GM12878 (cell line): ENCODE data around the gene DZIP1L. TPM values are rescaled to one million over a fixed set of nuclear protein-coding genes. Genes with fewer than 3 reads are reported as not detected.

ENCODE experiments used
- ATAC-seq: fragments of 200-7000 bp; cut with Tn5 transposase; 3 replicates; pipeline ENCODE4 v1.9.1; 2020; ENCODE audit warnings: mild to moderate bottlenecking, moderate library complexity
- BruUV-seq: library from RNA; stranded (reverse); fragments of 400-500 nt; replicated peaks from 2 replicates; lab custom pipeline; 2021; lab: Mats Ljungman, UMichigan
- CTCF ChIA-PET: fragments of 300-600 bp; sonication (Branson Sonifier 250); formaldehyde crosslinking; extraction: SDS; loops from one replicate; lab custom pipeline; 2021; ENCODE audit warnings: inconsistent platforms; lab: Yijun Ruan, JAX
- POLR2A ChIA-PET: fragments of 350-600 bp; formaldehyde crosslinking; extraction: SDS; loops from one replicate; lab custom pipeline; 2021; ENCODE audit warnings: inconsistent platforms; lab: Charles Lee
- RAD21 ChIA-PET: fragments of 300-600 bp; sonication (Branson Sonifier 250); formaldehyde crosslinking; loops from one replicate; lab custom pipeline; 2023; ENCODE audit warnings: antibody characterized with exemption; ENCODE audit not compliant: unreplicated experiment; lab: Charles Lee
- SMC1A ChIA-PET: fragments of 300-600 bp; sonication (Branson Sonifier 250); formaldehyde crosslinking; loops from one replicate; lab custom pipeline; 2023; ENCODE audit not compliant: unreplicated experiment, uncharacterized antibody; lab: Charles Lee
- DNase-seq: peaks from one replicate; pipeline ENCODE4 v3.0.0-alpha.2; 2011; ENCODE audit warnings: low read depth, low spot score
- FAIRE-seq: peaks from 3 replicates; lab custom pipeline; 2011; peaks lifted over from hg19 to GRCh38; lab: Jason Lieb, UNC
- H2AFZ ChIP-seq: 2 replicates; pipeline ENCODE4 v1.6.0; 2011; ENCODE audit warnings: low read depth, low read length, control low read depth; ENCODE audit not compliant: control insufficient read depth
- H3K27ac ChIP-seq: 2 replicates; pipeline ENCODE4 v1.5.1; 2011; ENCODE audit warnings: control low read depth; ENCODE audit not compliant: control insufficient read depth, insufficient read depth
- H3K27me3 ChIP-seq, 2 experiments: replicated peaks in 1 of 2; 2 replicates each; pipeline versions ENCODE4 v1.6.0 to v1.6.1; 2011; ENCODE audit warnings: low read length in 1 of 2; ENCODE audit not compliant: control insufficient read depth in 2 of 2, insufficient read depth in 2 of 2
- H3K36me3 ChIP-seq, 2 experiments: 2 replicates each; pipeline ENCODE4 v1.5.1; 2011; ENCODE audit warnings: low read length in 1 of 2; ENCODE audit not compliant: control insufficient read depth in 2 of 2, insufficient read depth in 2 of 2
- H3K4me1 ChIP-seq: 2 replicates; pipeline ENCODE4 v1.6.1; 2011; ENCODE audit warnings: mild to moderate bottlenecking, low read length, moderate library complexity, mixed read lengths; ENCODE audit not compliant: control insufficient read depth, insufficient read depth
- H3K4me2 ChIP-seq: 2 replicates; pipeline ENCODE4 v1.6.0; 2011; ENCODE audit warnings: control low read depth; ENCODE audit not compliant: control insufficient read depth, insufficient read depth
- H3K4me3 ChIP-seq: fragments of 200-600 bp; sonication (generic); 2 replicates; pipeline ENCODE4 v1.5.1; 2016
- H3K79me2 ChIP-seq: 2 replicates; pipeline ENCODE4 v1.6.0; 2011; ENCODE audit warnings: low read length; ENCODE audit not compliant: control insufficient read depth, insufficient read depth
- H3K9ac ChIP-seq: 2 replicates; pipeline ENCODE4 v1.8.0; 2011; ENCODE audit warnings: low read length, control low read depth, mixed read lengths; ENCODE audit not compliant: control insufficient read depth, insufficient read depth
- H3K9me3 ChIP-seq: replicated peaks from 3 replicates; pipeline ENCODE4 v1.5.1; 2011; ENCODE audit warnings: mild to moderate bottlenecking, low read length; ENCODE audit not compliant: control insufficient read depth, insufficient read depth
- H4K20me1 ChIP-seq: 2 replicates; pipeline ENCODE4 v1.6.0; 2011; ENCODE audit not compliant: control insufficient read depth, insufficient read depth
- ATF7 ChIP-seq: fragments of 450-650 bp; IDR thresholded peaks from 2 replicates; pipeline ENCODE4 v1.6.1; 2016; ENCODE audit warnings: low read depth, mild to moderate bottlenecking
- BACH1 ChIP-seq: fragments of 450-650 bp; IDR thresholded peaks from 2 replicates; pipeline ENCODE4 v1.6.1; 2017; ENCODE audit warnings: mild to moderate bottlenecking, borderline replicate concordance
- CBFB ChIP-seq: IDR thresholded peaks from 2 replicates; pipeline ENCODE4 v1.6.1; 2016; ENCODE audit warnings: antibody characterized with exemption, low read depth
- CBX3 ChIP-seq: fragments of 200-600 bp; sonication (generic); IDR thresholded peaks from 2 replicates; pipeline ENCODE4 v1.6.1; 2016; ENCODE audit warnings: low read depth, borderline replicate concordance
- CEBPB ChIP-seq, 2 experiments: fragments of 150-350 bp in 1 of 2; IDR thresholded peaks; 2 replicates each; pipeline ENCODE4 v1.6.1; 2012 to 2014; ENCODE audit warnings: low read depth in 2 of 2, low read length in 2 of 2, borderline replicate concordance in 1 of 2, inconsistent platforms in 1 of 2
- CHD4 ChIP-seq: fragments of 200-600 bp; sonication (generic); IDR thresholded peaks from 2 replicates; pipeline ENCODE4 v1.6.1; 2016; ENCODE audit warnings: mild to moderate bottlenecking
- EP300 ChIP-seq, 2 experiments: fragments of 150-350 bp in 1 of 2; IDR thresholded peaks; 2 replicates each; pipeline ENCODE4 v1.6.1; 2011 to 2012; ENCODE audit warnings: low read depth in 2 of 2, low read length in 2 of 2, borderline replicate concordance in 1 of 2, improper control_type of control experiment in 1 of 2, inconsistent platforms in 1 of 2; ENCODE audit not compliant: control insufficient read depth in 1 of 2
- ESRRA ChIP-seq: IDR thresholded peaks from 2 replicates; pipeline ENCODE4 v1.6.1; 2012; ENCODE audit warnings: mild to moderate bottlenecking, low read length, improper control_type of control experiment
- FOS ChIP-seq: IDR thresholded peaks from 3 replicates; pipeline ENCODE4 v1.6.1; 2011; ENCODE audit warnings: borderline replicate concordance; ENCODE audit not compliant: insufficient read length; ENCODE audit errors: extremely low read depth
- GATAD2B ChIP-seq: fragments of 450-650 bp; conservative IDR thresholded peaks from 2 replicates; pipeline ENCODE4 v1.6.1; 2017; ENCODE audit warnings: low read depth, mild to moderate bottlenecking, moderate library complexity
- KDM1A ChIP-seq: fragments of 200-600 bp; sonication (generic); IDR thresholded peaks from 2 replicates; pipeline ENCODE4 v1.6.1; 2016; ENCODE audit warnings: borderline replicate concordance
- NR2F1 ChIP-seq: fragments of 450-650 bp; conservative IDR thresholded peaks from 2 replicates; pipeline ENCODE4 v1.6.1; 2017; ENCODE audit warnings: mild to moderate bottlenecking
- PAX8 ChIP-seq: fragments of 450-650 bp; IDR thresholded peaks from 2 replicates; pipeline ENCODE4 v1.6.1; 2017; ENCODE audit warnings: mild to moderate bottlenecking, moderate library complexity
- RUNX3 ChIP-seq: IDR thresholded peaks from 2 replicates; pipeline ENCODE4 v1.6.1; 2012; ENCODE audit warnings: low read length, inconsistent platforms
- TCF7 ChIP-seq: IDR thresholded peaks from 2 replicates; pipeline ENCODE4 v1.6.1; 2014; ENCODE audit warnings: antibody characterized with exemption, borderline replicate concordance
- ZNF24 ChIP-seq: fragments of 450-650 bp; IDR thresholded peaks from 2 replicates; pipeline ENCODE4 v1.6.1; 2017; ENCODE audit warnings: antibody characterized with exemption, mild to moderate bottlenecking
- ZSCAN29 ChIP-seq: fragments of 450-650 bp; IDR thresholded peaks from 2 replicates; pipeline ENCODE4 v1.6.1; 2017; ENCODE audit warnings: mild to moderate bottlenecking, moderate library complexity
- WGBS: methylation state at CpG from one replicate; pipeline ENCODE4 v1.1.6; 2016; ENCODE audit warnings: low lambda C conversion rate; ENCODE audit not compliant: insufficient replicate concordance, insufficient coverage; ENCODE audit errors: missing lambda C conversion rate; 5-methylcytosine and 5-hydroxymethylcytosine counted together
- in situ Hi-C: fragments of 300-500 bp; cut with MboI; formaldehyde crosslinking; loops from 9 replicates; pipeline ENCODE4 v1.14.3; 2018; ENCODE audit warnings: mixed read lengths
- intact Hi-C: fragments of 100-400 bp; cut with micrococcal nuclease; formaldehyde crosslinking; loops from one replicate; pipeline ENCODE4 v1.14.2; 2022; ENCODE audit not compliant: unreplicated experiment
- polyA plus RNA-seq, 11 experiments: library from polyadenylated mRNA; depleted of rRNA in 4 of 11; unstranded in 6 of 11; stranded (reverse) in 5 of 11; fragments of >200 nt; fragmentation: Nextera tagmentation in 4 of 11; fragmentation: Illumina TruSeq in 1 of 11; extraction: Ambion mirVana in 4 of 11; extraction: Trizol in 1 of 11; gene quantifications; 1 replicate in 1 of 11; 2 replicates in 10 of 11; pipeline versions ENCODE4 v1.2.1 to v1.2.3, GENCODE V29; 2011 to 2016; ENCODE audit warnings: inconsistent platforms in 2 of 11, missing spikeins in 2 of 11, low read depth in 1 of 11
- total RNA-seq, 4 experiments: library from RNA; depleted of rRNA in 3 of 4; stranded (reverse); fragments of >200 nt in 3 of 4; fragmentation: Illumina TruSeq in 1 of 4; extraction: Trizol in 1 of 4; gene quantifications; 2 replicates each; pipeline versions ENCODE4 v1.2.1 to v1.2.3, GENCODE V29; 2013 to 2021
- TF ChIP-seq, protein P1 (sequence below): fragments of 450-650 bp; IDR thresholded peaks from 2 replicates; pipeline ENCODE4 v1.6.1; 2017; ENCODE audit warnings: mild to moderate bottlenecking
- TF ChIP-seq, protein P2 (sequence below): fragments of 450-650 bp; conservative IDR thresholded peaks from 2 replicates; pipeline ENCODE4 v1.6.1; 2017; ENCODE audit warnings: mild to moderate bottlenecking, moderate library complexity

DZIP1L gene
- total and polyA plus RNA-seq, 10 of the 15 experiments (the other 5 are each of a cell fraction or from before 2014, with no cell fraction given), result not detected

DNA sequence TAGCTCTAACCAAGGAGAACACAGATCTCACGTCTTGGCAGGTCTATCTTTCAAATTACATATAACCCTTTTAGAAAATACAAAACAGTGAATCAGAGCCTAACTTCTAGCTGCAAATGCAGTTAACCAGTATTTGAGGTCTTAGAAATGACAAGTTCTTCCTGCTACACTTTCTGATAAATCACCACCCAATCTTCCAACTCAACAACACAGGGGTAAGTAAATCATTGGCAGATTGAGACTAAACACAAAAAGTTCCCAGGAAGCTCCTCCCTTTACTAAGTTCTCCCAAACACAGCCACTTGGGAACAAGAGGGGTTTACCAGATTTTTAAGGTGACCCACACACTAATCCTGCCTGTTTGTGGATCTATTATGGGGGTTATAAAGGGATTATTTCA, 16.8 kb upstream of the DZIP1L start, which contains the start of gene A4GNT:
A4GNT (minus strand) TSS at position 152 of the 400 bp plus-strand sequence. CDS start 1,134 bp downstream, outside the sequence.
- 0% methylated on average over 1 of the region's 1 CpG for WGBS
- POLR2A ChIA-PET, result interaction anchor here (0.7 kb wide), 1 partner anchor 57 kb away, joined by 3 read pairs; no protein-coding TSS in a partner anchor
- in situ Hi-C loops, result no loop called here
- H3K36me3 ChIP-seq, result no peaks in the 10 kb centered on the region
- BruUV-seq, result no TSS peak
- no peak within 1 kb of the TSS for H3K27ac ChIP-seq
- ATAC-seq, result no peak
- H3K4me3 ChIP-seq, result no peak within 1 kb of the TSS
- H3K9ac ChIP-seq, result no peak within 1 kb of the TSS
- no peaks in the 10 kb centered on the region for H4K20me1 ChIP-seq
- RAD21 ChIA-PET, result no interaction called here
- SMC1A ChIA-PET, result interaction anchor here (1.0 kb wide), 1 partner anchor 90 kb away, joined by 3 read pairs; no protein-coding TSS in a partner anchor
- DNase-seq, result no peak
- H3K9me3 ChIP-seq, result no peaks in the 10 kb centered on the region
- no peak within 1 kb of the TSS for H2AFZ ChIP-seq
- peaks cover 0 to 2% of the 10 kb centered on the region in 2 experiments; a peak in 2 of 4 replicates for H3K27me3 ChIP-seq
- FAIRE-seq, result no peak
- CTCF ChIA-PET, result interaction anchor here (1.5 kb wide), 1 partner anchor 12 kb away, joined by 6 read pairs; no protein-coding TSS in a partner anchor
- intact Hi-C loops, result no loop called here
- no peaks in the 10 kb centered on the region for H3K4me1 ChIP-seq
- H3K4me2 ChIP-seq, result no peak within 1 kb of the TSS
- no peaks in the 10 kb centered on the region for H3K79me2 ChIP-seq
- TF ChIP-seq NR2F1, result no peak
- no peak for TF ChIP-seq RUNX3
- TF ChIP-seq ZNF24, result no peak
- no peak for TF ChIP-seq CHD4
- TF ChIP-seq ZSCAN29, result no peak
- TF ChIP-seq, protein P1, sequence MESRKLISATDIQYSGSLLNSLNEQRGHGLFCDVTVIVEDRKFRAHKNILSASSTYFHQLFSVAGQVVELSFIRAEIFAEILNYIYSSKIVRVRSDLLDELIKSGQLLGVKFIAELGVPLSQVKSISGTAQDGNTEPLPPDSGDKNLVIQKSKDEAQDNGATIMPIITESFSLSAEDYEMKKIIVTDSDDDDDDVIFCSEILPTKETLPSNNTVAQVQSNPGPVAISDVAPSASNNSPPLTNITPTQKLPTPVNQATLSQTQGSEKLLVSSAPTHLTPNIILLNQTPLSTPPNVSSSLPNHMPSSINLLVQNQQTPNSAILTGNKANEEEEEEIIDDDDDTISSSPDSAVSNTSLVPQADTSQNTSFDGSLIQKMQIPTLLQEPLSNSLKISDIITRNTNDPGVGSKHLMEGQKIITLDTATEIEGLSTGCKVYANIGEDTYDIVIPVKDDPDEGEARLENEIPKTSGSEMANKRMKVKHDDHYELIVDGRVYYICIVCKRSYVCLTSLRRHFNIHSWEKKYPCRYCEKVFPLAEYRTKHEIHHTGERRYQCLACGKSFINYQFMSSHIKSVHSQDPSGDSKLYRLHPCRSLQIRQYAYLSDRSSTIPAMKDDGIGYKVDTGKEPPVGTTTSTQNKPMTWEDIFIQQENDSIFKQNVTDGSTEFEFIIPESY, result no peak
- TF ChIP-seq KDM1A, result no peak
- no peak for TF ChIP-seq TCF7
- TF ChIP-seq ATF7, result no peak
- TF ChIP-seq CBX3, result no peak
- TF ChIP-seq GATAD2B, result no peak
- TF ChIP-seq PAX8, result no peak
- no peak for TF ChIP-seq ESRRA
- TF ChIP-seq EP300 (IDR thresholded peaks at IDR 0.05; ENCODE audit: borderline replicate concordance in 1 of 2, control insufficient read depth in 1 of 2, low read depth in 2 of 2, low read length in 2 of 2), result no peak
- TF ChIP-seq BACH1, result no peak
- TF ChIP-seq CBFB, result no peak
- TF ChIP-seq, protein P2, sequence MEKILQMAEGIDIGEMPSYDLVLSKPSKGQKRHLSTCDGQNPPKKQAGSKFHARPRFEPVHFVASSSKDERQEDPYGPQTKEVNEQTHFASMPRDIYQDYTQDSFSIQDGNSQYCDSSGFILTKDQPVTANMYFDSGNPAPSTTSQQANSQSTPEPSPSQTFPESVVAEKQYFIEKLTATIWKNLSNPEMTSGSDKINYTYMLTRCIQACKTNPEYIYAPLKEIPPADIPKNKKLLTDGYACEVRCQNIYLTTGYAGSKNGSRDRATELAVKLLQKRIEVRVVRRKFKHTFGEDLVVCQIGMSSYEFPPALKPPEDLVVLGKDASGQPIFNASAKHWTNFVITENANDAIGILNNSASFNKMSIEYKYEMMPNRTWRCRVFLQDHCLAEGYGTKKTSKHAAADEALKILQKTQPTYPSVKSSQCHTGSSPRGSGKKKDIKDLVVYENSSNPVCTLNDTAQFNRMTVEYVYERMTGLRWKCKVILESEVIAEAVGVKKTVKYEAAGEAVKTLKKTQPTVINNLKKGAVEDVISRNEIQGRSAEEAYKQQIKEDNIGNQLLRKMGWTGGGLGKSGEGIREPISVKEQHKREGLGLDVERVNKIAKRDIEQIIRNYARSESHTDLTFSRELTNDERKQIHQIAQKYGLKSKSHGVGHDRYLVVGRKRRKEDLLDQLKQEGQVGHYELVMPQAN, result no peak
- no peak for TF ChIP-seq FOS
- no peak for TF ChIP-seq CEBPB (IDR thresholded peaks at IDR 0.05; ENCODE audit: borderline replicate concordance in 1 of 2, low read depth in 2 of 2, low read length in 2 of 2)
